ENCODE results near the gene CT45A1.
"Not testable (repeated sequence)": the region's sequence is repeated elsewhere in the genome, so short reads cannot be mapped to it uniquely, and the experiment has no call there.

DNA sequence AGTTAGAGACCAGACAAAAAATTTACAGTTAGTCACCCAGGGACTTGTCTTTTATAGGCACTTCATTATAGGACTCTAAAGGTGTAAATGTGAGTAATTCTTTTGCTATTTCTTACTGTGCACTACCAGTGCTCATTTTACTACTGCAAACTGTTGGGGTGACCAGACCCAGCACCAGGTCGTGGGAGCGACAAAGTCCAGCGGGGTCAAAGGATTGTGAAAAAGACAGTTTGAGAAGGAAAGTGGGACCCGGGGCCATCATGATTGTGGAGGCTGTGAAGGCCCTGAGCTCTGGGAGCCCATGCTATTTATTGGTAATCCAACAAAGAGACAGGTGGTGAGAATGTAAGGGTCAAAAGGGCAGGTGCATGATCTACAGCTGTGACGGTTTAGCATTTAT is 21.2 kb downstream of the CT45A1 start:
- TF ChIP-seq, protein P1, sequence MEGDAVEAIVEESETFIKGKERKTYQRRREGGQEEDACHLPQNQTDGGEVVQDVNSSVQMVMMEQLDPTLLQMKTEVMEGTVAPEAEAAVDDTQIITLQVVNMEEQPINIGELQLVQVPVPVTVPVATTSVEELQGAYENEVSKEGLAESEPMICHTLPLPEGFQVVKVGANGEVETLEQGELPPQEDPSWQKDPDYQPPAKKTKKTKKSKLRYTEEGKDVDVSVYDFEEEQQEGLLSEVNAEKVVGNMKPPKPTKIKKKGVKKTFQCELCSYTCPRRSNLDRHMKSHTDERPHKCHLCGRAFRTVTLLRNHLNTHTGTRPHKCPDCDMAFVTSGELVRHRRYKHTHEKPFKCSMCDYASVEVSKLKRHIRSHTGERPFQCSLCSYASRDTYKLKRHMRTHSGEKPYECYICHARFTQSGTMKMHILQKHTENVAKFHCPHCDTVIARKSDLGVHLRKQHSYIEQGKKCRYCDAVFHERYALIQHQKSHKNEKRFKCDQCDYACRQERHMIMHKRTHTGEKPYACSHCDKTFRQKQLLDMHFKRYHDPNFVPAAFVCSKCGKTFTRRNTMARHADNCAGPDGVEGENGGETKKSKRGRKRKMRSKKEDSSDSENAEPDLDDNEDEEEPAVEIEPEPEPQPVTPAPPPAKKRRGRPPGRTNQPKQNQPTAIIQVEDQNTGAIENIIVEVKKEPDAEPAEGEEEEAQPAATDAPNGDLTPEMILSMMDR (IDR thresholded peaks at IDR 0.05), result not testable (repeated sequence)
- TF ChIP-seq POLR2AphosphoS5 (IDR thresholded peaks at IDR 0.05; ENCODE audit: insufficient read depth in 1 of 2, low read depth in 1 of 2); POLR2A (IDR thresholded peaks at IDR 0.05): not testable (repeated sequence)
